HG02759 (cell line): ENCODE data around the gene HOATZ.

Source experiments
- ATAC-seq: cut with Tn5 transposase; IDR thresholded peaks from one replicate; pipeline ENCODE4 v1.9.1; 2021; ENCODE audit warnings: mild to moderate bottlenecking, moderate library complexity; ENCODE audit not compliant: unreplicated experiment

Gene HOATZ

GRCh38 chr11:111514216-111515031 is at the start of gene HOATZ:
TSS of gene HOATZ (plus strand) at chr11:111514778. CDS start at chr11:111514785, 7 bp downstream.
- no peak for ATAC-seq

DNA sequence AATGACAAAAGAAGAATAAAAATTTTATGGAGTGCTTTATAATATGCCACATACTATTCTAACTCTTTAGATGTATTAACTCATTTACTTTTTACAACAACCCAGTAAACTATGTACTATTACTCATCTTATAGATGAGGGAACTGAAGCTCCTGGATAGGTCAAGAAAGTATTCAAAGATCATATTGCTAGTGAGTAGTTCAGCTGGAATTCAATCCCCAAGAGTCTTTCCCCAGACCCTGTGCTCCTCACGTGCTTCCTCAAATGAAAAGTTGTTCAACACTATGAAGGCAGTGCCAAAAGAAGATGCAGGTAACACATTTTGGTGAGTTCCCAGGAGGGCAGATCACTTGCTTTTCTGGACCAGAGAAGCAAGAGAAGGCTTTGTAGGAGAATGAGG is 49.2 kb upstream of the HOATZ start:
- no peak for ATAC-seq

GRCh38 chr11:111466615-111467014 is 48.0 kb upstream of the HOATZ start:
- no peak for ATAC-seq

- no peak for ATAC-seq
Measured at GRCh38 chr11:111469200-111469599, 45.4 kb upstream of the HOATZ start.

DNA sequence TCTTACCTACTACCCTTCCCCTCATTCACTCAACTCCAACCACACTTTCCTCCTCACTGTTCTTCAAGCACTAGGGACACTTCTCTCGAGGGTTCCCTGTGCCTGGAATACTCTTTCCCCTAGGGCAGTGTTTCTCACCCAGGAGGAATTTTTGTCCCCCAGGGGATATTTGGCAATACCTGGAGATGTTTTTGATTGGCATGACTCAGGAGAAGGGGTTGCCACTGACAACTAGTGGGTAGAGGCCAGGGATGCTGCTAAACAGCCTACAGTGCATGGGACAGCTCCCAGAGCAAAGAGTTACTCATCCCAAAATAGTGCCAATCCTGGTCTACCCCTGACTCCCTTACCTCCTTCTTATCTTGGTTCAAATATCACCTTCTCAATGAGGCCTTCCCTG is 42.4 kb upstream of the HOATZ start:
- no peak for ATAC-seq

GRCh38 chr11:111474432-111474831 is 40.1 kb upstream of the HOATZ start:
- no peak for ATAC-seq

GRCh38 chr11:111476366-111476765 is 38.2 kb upstream of the HOATZ start:
- ATAC-seq = no peak

GRCh38 chr11:111476956-111477355 is 37.6 kb upstream of the HOATZ start:
- ATAC-seq = no peak

- ATAC-seq = no peak
Measured at GRCh38 chr11:111477898-111478297, 36.7 kb upstream of the HOATZ start.

DNA sequence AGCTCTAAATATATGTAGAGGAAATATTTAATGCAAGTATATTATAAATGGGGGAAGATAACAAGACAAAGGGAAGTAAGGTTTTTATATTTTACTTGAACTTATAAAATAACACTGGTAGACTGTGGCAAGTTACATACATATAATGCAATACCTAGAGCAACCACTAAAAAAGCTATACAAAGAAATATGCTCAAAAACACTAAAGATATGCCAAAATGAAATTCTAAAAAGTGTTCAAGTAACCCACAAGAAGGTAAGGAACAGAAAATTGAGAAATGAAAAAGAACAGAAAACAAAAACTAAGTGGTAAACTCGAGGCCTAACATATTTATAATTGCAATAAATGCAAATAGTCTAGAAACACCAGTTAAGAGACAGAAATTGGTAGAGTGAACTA is 34.9 kb upstream of the HOATZ start:
- ATAC-seq = no peak

- ATAC-seq = no peak
Measured at GRCh38 chr11:111483431-111483830, 31.1 kb upstream of the HOATZ start.

- ATAC-seq = no peak
Measured at GRCh38 chr11:111490496-111490895, 24.1 kb upstream of the HOATZ start.

- ATAC-seq = no peak
Measured at GRCh38 chr11:111494040-111494439, 20.5 kb upstream of the HOATZ start.

GRCh38 chr11:111499483-111499882 is 15.1 kb upstream of the HOATZ start:
- ATAC-seq = no peak

- ATAC-seq = no peak
Measured at GRCh38 chr11:111500481-111500880, 14.1 kb upstream of the HOATZ start.

DNA sequence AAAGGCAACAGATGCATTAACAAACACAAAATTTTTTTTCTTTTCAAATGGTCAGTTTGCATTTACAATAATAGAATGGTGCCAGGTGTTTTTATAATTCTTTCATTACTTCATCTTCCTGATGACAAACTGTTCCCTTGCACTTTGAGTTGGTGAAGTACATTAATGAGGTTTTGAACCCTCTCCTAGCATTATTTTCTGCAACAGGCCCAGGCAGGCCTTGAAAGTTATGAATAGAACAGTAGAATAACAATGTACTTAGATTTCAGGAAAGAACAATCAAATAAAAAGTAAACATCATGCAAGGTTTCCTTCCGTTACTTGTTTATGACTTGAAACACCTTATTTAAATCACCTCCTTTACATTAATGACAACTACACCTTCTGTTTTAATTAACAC is 12.0 kb upstream of the HOATZ start:
- no peak for ATAC-seq

- no peak for ATAC-seq
Measured at GRCh38 chr11:111510311-111510710, 4.3 kb upstream of the HOATZ start.

DNA sequence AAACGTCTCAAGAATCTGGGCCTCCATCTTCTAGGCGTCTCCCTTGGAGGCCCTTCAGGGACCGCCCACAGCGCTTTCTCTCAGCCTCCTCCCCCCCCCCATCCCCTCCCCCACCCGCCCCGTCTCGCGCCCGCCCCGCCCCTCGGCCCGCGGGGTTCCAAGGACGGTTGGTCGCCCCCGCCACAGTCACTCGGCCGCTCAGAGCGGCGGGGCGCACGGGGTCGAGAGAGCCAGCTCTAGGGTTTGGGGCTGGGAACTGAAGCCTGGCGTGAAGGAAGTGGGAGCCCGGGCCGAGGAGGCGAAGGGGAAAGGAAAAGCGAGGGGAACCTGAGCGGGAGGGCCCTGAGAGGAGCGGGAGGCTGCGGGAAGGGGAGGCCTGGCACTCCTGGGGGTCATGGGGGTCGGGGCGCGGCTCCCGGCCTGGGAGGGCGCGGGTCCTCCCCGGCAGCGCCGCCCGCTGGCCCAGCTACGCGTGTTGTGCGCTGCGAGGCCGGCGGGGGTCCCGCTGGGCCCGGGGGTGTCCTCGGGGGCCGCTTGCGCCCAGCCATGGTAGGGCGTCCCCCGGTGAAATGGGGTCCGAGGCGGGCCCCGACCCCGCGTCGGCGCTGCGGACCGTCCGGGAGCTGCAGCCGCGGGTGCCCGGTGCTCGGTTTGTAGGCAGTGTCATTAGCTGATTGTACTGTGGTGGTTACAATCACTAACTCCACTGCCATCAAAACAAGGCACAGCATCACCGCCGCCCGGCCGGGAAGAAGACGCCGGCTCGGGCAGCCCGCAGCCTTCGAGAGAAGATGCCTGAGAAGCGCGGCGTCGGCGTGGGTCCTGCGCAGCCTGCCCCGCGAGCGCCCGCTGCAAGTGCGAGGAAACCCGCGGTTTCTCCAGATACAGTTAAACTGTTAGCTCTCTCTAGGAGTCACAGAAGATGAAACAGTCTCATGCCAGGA is 2.0 kb upstream of the HOATZ start, which contains the start of gene BTG4:
TSS of gene BTG4 (minus strand) at position 91 of the 944 bp plus-strand sequence. CDS start 13,610 bp downstream, outside the sequence.
- ATAC-seq = no peak

GRCh38 chr11:111513240-111513605 is 1.4 kb upstream of the HOATZ start:
- ATAC-seq = no peak

GRCh38 chr11:111515591-111515990 is 1.0 kb downstream of the HOATZ start:
- ATAC-seq = no peak

GRCh38 chr11:111518668-111519067 is 4.1 kb downstream of the HOATZ start:
- no peak for ATAC-seq

GRCh38 chr11:111520560-111520959 is 6.0 kb downstream of the HOATZ start:
- no peak for ATAC-seq
